Activated CD4-positive, alpha-beta memory T cell treated with anti-CD3 and anti-CD28 coated beads, Interleukin-2, amount 10 ng/mL, durations not matched to agents 7 days and 5 days (primary cell): ENCODE measurements around the gene PNMA3. TPM values are rescaled to one million over a fixed set of nuclear protein-coding genes. Genes with fewer than 3 reads are reported as not detected.
"Not testable (repeated sequence)": the region's sequence is repeated elsewhere in the genome, so short reads cannot be mapped to it uniquely, and the experiment has no call there.

Experiments
- CTCF ChIA-PET: fragments of 350-600 bp; sonication (Branson Sonifier 250); formaldehyde crosslinking; loops from one replicate; lab custom pipeline; 2021; ENCODE audit warnings: antibody characterized with exemption, inconsistent platforms; lab: Charles Lee
- POLR2A ChIA-PET: fragments of 350-600 bp; sonication (Branson Sonifier 250); formaldehyde crosslinking; loops from one replicate; lab custom pipeline; 2021; ENCODE audit warnings: antibody characterized with exemption; lab: Charles Lee
- DNase-seq: peaks from one replicate; pipeline ENCODE4 v3.0.0-alpha.2; 2020
- H3K27ac Mint-ChIP-seq: one replicate; pipeline ENCODE4 v1.8.0; 2021; ENCODE audit warnings: mild to moderate bottlenecking, mixed read lengths
- H3K27me3 Mint-ChIP-seq: one replicate; pipeline ENCODE4 v1.8.0; 2021; ENCODE audit warnings: mixed read lengths
- H3K36me3 Mint-ChIP-seq: one replicate; pipeline ENCODE4 v1.8.0; 2021; ENCODE audit warnings: low read depth, mixed read lengths
- H3K4me1 Mint-ChIP-seq: one replicate; pipeline ENCODE4 v1.8.0; 2021; ENCODE audit warnings: mixed read lengths
- H3K4me3 Mint-ChIP-seq: one replicate; pipeline ENCODE4 v1.8.0; 2021; ENCODE audit warnings: mild to moderate bottlenecking, mixed read lengths
- H3K9me3 Mint-ChIP-seq: one replicate; pipeline ENCODE4 v1.8.0; 2021; ENCODE audit warnings: mixed read lengths
- total RNA-seq, 2 experiments: library from RNA; stranded (reverse); gene quantifications; one replicate each; pipeline ENCODE4 v1.2.3, GENCODE V29; 2021

Gene PNMA3
- total RNA-seq, 2 experiments from 2014 or later, result 3.3 to 3.6 TPM

DNA sequence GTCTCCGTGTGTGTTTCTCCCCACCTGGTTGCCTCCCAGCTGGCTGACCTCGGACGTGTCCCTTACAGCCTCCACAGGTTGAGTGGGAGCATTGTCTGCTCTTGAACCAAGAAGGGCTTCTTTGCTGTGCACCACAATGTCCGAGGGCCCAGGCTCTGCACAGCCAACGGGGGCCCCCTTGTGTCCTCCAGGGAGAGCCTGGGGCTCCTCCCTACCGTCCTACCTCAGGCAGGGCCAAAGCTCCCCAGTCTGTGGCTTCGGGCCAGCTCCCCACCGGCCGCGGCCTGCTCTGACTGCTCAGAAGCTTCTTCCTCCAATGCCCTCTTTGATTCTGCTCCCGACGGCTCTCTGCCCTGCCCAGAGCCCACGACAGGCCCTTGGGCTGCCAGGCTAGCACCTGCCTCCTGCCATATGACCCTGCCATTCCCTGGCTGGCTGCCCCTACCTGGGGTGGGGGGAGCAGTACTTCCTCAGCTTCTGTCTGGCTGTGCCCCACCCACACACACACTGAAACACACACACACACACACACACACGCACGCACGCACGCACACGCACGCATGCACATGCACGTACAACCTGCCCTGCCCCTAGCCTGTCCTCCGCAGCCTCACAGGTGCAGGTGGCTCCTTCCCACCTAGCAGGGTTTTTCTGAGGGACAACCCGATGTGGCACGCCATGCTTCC, 27.1 kb downstream of the PNMA3 start:
- H3K27ac Mint-ChIP-seq, H3K27me3 Mint-ChIP-seq, H3K9me3 Mint-ChIP-seq, CTCF ChIA-PET, DNase-seq, POLR2A ChIA-PET, H3K4me1 Mint-ChIP-seq, H3K36me3 Mint-ChIP-seq, H3K4me3 Mint-ChIP-seq: not testable (repeated sequence)

DNA sequence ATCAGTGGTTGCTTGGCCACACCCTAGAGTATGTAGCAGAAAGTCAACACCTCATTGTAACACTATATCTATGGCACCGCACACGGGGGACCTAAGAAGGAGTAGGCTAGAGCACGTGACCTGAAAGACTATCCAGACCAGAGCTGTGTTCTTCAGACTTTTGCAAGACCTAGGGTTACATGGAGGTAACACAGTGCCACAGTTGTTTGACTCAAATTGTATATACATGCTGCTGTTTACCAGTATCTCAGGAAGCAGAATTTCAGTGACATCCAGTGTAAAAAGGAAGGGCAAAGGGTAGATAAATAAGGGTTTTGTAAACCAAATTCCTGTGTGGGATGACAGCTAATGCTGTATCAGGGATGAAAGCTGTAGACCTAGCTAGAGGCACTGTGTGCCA, 46.1 kb downstream of the PNMA3 start:
- DNase-seq, result no peak

DNA sequence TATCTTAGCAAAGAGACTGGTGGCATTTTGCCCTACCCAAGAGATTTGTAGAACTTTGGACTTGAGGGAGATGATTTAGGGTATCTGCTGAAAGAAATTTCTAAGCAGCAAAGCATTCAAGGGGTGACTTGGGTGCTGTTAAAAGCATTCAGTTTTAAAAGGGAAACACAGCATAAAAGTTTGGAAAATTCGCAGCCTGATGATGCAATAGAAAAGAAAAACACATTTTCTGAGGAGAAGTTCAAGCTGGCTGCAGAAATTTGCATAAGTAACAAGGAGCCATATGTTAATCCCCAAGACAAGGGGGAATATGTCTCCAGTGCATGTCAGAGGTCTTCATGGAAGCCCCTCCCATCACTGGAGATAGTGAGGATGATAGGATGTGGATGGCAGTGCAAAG, 48.7 kb downstream of the PNMA3 start:
- not testable (repeated sequence) for H3K36me3 Mint-ChIP-seq

More for the DNA sequence above, 46.1 kb downstream of the PNMA3 start:
- Mint-ChIP-seq H3K4me1 (peaks cover 6% of the 10 kb centered on the region), H3K9me3 (peaks cover 15% of the 10 kb centered on the region), H3K27ac (no peak overlapping the region), H3K27me3 (no peaks in the 10 kb centered on the region), H3K4me3 (no peak overlapping the region), H3K36me3 (peaks cover 9% of the 10 kb centered on the region)
- ChIA-PET CTCF (no interaction called here), POLR2A (no interaction called here)

DNA sequence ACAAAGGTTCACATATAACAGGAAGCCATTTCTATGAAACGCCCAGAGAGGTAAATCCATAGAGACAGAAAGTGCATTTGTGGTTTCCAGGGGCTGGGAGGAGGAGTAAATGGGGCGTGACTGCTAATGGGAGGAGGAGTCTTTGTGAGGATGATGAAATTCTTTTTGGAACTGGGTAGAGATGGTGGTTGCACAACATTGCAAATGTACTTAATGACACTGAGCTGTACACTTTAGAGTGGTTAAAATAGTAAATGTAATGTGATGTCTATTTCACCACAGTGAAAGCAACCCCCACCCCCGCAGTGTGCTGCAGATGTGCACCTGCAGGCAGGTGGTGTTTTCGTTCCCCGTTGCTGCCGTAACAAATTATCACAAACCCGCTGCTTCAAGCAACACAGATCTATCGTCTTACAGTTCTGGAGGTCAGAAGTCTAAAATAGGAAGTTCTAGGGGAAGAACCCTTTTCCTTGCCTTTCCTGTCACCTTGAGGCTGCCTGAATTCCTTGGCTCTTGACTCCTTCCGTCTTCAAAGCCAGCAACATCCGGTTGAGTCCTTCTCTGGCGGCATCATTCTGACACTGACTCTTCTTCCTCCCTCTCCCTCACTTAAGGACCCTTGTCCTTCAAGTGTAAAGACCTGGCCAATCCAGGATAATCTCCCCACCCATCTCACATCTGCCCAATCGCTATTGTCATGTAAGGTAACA, 50.0 kb downstream of the PNMA3 start:
- DNase-seq, POLR2A ChIA-PET, H3K4me3 Mint-ChIP-seq, H3K4me1 Mint-ChIP-seq, CTCF ChIA-PET, H3K36me3 Mint-ChIP-seq, H3K27me3 Mint-ChIP-seq: not testable (repeated sequence)
- Mint-ChIP-seq H3K27ac (peak overlapping the region; percentile 74), H3K9me3 (peaks cover 15% of the 10 kb centered on the region)

More for the DNA sequence above, 48.7 kb downstream of the PNMA3 start:
- H3K4me3 Mint-ChIP-seq, CTCF ChIA-PET, DNase-seq, H3K27me3 Mint-ChIP-seq, H3K27ac Mint-ChIP-seq, POLR2A ChIA-PET, H3K4me1 Mint-ChIP-seq: not testable (repeated sequence)
- peaks cover 15% of the 10 kb centered on the region for H3K9me3 Mint-ChIP-seq

Other genes with a start within 250 kb of the PNMA3 start
- 1 to 10 TPM; 7.7 TPM for gene CETN2, start 225.7 kb upstream of the PNMA3 start, total RNA-seq
- gene NSDHL, start 225.4 kb upstream of the PNMA3 start, total RNA-seq, result 10 to 100 TPM; 17.0 to 18.6 TPM
- gene ZNF185, start 158.4 kb upstream of the PNMA3 start, total RNA-seq, result under 1 TPM; 0.75 to 0.88 TPM
- gene PNMA5, start 62.4 kb upstream of the PNMA3 start, total RNA-seq, result under 1 TPM; 0.23 to 0.33 TPM
- under 1 TPM; 0.20 to 0.25 TPM for gene PNMA6A, start 16.0 kb downstream of the PNMA3 start, total RNA-seq
- gene MAGEA1, start 122.8 kb downstream of the PNMA3 start, total RNA-seq, result not detected